GM21360 (cell line): ENCODE results near the gene C1orf232.

Source experiments
- ATAC-seq: cut with Tn5 transposase; IDR thresholded peaks from one replicate; pipeline ENCODE4 v1.9.1; 2021; ENCODE audit warnings: mild to moderate bottlenecking, moderate library complexity; ENCODE audit not compliant: unreplicated experiment

C1orf232 gene

DNA sequence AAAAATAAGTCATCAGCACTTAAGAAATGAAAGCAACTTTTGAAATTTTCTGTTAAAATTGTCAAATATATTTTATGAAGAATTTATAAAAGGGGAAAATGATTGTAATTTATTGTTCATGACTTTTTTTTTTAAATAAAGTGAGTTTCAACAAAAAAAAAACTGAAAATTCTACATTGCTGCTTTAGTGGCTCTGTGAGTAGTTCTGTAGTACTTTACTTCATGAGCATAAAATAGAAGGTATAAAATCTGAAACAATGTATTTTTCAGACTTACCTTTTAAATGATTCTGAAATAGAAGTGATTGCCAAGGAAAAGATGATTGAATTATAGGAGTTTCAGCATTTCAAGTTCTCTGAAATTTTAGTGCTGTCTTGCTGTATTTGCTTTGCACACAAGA lies 43.4 kb downstream of the C1orf232 start:
- no peak for ATAC-seq

DNA sequence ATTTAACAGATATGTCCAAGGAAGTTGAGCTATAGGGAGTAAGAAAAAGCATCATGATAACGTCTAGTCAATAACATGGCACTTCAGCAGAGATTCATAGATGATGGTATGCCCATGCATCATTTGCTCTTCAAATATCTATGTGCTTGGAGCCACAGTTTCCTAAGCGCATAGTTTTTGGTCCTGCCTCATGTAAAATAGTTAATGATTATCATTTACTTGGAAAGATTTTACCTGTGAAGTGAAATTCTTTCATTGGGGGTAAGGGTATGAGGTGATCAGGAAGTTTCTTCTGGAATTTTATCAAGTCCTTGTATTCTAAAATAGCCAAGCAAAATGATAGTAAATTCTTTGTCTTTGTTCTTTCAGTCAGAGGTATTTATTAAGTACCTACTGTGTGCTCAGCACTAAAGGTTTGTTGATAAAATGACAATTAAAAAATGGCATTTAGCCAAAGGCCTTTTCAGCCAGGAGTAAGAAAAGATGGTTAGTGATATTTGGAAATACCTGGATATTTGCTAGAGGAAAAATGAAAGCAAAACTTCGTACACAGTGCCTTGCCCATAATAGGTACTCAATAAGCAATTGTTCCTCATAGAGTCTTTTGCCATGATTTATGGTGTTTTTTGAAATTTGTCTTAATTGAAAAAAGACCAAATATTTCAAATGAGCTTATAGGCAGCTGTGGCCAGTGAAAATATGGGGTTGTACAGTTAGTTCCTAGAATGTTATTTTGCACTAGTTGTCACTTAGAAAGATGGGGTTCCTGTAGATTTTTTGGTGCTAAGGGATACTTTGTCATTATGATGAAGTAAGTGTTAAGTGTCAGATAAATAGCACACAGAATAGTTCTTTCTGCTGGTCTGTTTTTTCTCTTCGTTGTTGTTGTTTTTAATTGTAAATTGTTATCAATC lies 44.1 kb downstream of the C1orf232 start:
- ATAC-seq = no peak

DNA sequence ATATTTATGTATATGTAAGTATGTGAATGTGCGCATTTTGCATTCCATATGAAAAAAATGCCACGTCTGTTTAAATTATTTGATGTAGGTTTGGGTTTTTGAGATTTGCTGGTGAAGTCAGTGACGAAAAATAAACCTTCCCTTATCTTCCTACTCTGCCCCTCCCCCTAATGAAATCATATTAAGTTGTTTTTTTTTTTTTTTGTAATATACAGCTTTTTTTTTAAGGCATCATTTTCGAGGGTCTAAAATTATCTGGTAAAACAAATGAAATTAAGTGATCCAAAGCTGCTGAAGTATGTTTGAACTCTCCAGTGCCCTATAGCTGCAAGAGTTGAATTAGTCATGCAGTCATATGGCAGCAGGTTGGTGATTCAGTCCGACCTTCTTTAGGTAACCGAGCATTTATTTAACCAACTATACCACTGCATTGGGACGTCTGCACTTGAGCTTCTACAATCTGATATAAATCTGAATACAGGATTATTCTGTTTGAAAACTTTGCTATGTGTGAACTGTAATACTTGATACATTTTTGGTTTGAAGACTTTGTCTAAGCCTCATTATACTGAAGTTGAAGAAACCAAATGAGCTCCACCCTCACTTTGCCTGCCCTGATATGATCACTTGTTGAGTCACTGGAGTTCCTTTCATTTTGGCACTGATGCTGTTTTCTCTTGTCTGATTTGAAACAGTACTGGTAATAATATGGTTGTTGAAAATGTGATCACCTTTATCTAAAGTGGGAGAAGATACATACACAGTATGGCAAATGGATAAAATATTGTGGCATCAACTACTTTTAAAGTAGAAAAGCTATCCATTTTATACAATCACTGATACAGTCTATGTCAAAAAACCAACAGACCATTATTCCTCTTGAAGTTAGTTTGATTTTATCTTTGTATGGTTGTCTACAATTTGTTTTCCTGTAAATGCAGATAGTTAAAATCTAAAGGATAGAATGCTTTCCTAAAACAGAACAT lies 45.5 kb downstream of the C1orf232 start:
- ATAC-seq = no peak

DNA sequence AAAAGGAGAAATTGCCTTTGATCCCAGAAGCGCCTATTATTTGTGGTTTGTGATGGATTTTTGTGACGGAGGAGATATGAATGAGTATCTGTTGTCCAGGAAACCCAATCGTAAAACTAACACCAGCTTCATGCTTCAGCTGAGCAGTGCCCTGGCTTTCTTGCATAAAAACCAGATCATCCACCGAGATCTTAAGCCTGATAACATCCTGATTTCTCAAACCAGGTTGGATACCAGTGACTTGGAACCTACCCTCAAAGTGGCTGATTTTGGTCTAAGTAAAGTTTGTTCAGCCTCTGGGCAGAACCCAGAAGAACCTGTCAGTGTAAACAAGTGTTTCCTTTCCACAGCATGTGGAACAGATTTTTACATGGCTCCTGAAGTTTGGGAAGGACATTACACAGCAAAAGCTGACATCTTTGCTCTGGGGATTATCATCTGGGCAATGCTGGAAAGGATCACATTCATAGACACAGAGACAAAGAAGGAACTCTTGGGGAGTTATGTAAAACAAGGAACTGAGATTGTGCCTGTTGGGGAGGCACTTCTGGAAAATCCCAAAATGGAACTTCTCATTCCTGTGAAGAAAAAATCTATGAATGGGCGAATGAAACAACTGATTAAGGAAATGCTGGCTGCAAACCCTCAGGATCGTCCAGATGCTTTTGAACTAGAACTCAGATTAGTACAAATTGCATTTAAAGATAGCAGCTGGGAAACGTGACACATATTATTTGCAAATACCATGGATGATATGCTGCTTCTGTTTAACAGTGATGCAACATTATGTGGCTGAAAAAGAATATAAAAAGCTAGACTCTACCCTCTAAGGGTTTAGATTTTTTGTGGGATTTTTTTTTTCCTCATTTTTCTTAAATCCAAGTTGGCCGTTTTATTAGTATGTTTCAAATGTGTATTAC lies 46.6 kb downstream of the C1orf232 start:
- ATAC-seq = no peak

DNA sequence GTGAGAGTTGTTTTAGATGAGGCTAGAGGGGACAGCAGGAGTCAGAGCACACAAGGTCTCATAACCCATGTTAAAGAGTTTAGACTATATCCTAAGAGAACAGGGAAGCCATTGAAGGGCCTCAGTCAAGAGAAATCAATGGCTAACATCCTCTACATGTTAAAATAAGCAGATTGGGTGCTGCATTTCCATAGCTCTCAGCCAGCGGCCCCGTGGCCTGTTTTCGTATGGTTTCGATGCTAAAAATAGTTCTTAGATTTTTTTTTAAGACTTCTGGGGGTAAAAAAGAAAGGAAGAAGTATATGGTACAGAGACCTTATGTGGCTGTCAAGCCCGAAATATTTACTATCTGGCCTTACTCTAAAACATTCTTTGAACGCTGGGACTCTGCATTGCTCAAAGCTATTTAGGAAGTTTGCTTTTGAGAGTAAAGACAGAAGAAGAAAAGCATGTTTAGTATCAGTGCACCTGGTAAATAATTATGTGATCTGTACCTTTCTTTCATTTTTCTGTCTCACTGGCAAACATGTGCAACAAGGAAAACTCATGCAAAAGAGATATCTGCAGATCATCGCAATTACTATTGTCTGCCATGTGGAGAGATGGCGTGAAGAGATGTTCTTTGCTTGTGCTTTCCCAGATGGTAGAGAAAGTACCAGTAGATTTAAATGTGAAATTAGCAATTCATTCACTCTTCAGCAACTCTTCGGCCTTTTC lies 48.7 kb downstream of the C1orf232 start:
- ATAC-seq = no peak

DNA sequence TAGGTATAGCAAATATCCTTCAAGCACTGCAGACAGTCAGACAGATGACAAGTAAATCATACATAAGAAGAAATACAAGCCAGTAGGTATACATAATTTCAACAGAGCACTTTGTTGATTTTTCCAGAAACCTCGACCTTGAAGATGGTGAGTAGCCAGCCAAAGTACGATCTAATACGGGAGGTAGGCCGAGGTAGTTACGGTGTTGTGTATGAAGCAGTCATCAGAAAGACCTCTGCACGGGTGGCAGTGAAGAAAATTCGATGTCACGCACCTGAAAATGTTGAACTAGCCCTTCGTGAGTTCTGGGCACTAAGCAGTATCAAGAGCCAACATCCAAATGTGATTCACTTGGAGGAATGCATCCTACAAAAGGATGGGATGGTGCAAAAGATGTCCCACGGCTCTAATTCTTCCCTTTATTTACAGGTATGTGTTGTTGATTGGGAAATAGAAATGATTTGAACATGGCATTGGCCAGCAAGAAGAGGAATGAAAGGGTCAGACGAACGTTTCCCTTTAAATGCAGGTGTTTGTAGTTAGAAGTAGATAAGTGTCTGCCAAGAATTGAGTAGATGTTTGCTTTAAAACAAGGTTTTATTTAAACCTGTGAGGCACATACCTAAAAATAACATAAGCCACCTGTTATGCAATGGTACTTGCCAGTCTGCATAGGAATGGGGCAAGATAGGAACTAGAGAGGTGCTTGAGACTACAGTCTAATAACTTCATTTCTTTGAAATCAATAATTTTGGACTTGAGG lies 54.4 kb downstream of the C1orf232 start:
- no peak for ATAC-seq
